HG03045 (cell line): ENCODE data around the gene TRAP1.
"Not testable (repeated sequence)": the region's sequence is repeated elsewhere in the genome, so short reads cannot be mapped to it uniquely, and the experiment has no call there.

Experiments
- ATAC-seq: cut with Tn5 transposase; IDR thresholded peaks from one replicate; pipeline ENCODE4 v1.9.1; 2021; ENCODE audit warnings: mild to moderate bottlenecking, moderate library complexity; ENCODE audit not compliant: unreplicated experiment

The TRAP1 gene

GRCh38 chr16:3674513-3675295 is 42.6 kb downstream of the TRAP1 start:
- no peak for ATAC-seq

DNA sequence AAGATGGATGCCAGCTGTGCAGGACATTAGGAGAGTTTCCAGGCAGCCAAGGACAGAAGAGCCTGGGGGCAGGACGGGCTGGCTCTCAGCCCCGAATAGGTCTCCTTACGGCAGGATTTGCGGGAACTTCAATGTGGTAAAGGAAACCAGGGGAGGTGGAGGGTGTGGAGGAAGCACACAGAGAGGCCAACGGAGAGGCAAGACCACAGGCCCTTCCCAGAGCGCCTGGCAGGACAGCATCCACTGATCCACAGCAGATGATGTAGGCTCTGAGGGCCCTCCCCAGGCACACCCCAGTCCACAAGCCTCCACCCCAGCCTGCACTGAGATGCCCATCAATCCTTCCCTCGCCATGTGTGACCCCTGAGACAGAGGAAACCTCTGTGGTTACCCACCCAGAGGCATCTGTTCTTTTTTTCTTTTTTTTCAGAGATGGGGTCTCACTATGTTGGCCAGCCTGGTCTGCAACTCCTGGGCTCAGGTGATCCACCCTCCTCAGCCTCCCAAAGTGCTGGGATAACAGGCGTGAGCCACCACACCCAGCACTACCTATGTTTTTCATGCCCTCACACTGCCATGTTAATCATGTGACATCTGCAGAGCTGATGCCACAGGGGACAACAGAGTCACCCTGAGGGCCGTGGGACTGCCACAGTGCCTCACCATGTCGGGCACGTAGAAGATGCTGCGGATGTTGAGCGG is 43.5 kb downstream of the TRAP1 start:
- ATAC-seq, result no peak

- no peak for ATAC-seq
Measured at GRCh38 chr16:3673201-3673600, 44.1 kb downstream of the TRAP1 start.

DNA sequence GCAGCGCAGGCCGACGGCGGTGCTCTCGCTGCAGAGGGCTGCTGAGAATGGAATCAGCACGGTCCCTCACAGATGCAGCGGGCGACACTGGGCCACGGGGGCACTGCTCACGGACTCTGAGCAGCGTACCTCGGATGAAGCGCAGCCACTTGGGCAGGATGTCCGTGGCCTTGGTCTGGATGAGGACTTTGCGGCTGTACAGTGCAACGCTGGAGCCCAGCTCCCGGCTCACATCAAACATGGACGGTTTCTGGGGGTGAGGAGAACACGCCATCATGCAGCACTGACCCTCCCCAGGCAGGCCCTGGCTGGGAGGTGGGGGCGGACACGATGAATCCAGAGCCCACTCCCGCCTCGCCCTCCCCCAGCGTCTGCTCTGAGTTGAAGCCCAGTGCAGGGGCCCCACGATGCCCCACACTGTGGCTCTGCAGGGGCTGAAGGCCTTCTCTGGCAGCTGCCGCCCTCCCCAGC is 44.7 kb downstream of the TRAP1 start:
- no peak for ATAC-seq

DNA sequence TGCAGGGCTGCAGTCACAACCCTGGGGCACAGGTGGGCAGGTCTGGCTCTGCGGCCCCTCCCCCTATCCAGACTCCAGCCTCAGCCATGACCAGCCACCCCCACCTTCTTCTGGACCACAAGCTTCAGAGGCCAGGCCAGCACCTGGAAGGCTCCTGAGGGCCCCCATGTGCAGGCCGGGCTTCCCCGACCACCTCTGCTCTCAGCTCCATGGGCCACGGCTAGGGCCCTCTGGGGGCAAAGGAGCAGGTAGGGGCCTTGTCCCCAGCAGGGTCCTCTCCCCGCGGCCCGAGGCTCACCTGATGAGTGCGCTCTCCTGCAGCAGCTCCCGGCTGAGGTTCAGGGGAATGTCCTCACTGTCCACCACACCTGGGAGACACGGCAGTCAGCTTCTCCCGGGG is 45.9 kb downstream of the TRAP1 start:
- no peak for ATAC-seq

DNA sequence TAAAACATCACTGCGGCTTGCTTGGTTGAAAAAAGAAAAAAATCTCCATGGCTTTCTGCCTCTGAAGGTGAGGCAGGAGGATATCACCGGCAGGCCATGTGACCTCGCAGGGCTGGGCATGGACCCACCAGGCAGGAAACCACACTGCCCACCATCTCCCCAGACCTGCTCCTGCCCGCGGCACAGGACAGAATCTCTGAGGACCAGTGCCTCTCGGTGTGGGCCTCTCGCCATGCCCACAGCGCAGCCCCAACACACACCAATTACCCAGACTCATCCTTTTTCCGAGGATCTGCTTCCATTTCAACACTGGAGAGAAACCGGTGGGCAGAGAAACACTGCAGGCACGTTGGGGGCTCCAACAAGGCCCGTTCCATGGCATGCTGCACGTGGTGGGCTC is 46.6 kb downstream of the TRAP1 start:
- ATAC-seq, result no peak

GRCh38 chr16:3669082-3669481 is 48.2 kb downstream of the TRAP1 start:
- no peak for ATAC-seq

DNA sequence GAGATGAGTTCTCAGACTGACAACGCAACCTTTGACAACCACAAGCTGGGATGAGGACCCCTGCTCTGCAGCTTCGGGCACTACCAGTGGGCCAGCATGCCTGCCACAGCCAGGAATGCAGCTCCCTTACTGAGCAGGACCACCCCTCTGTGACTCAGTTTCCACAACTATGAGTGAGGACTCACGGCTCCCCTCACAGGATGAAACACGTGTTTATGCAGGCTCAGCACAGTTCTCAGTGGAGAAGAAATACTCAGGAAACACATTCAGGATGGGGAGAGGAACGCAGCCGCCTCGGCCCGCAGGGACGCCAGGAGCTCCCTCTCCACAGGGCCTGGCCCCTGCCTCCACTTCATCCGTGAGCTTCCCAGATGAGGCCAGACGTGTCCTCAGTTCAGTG is 48.7 kb downstream of the TRAP1 start:
- ATAC-seq, result no peak

GRCh38 chr16:3665508-3665907 is 51.8 kb downstream of the TRAP1 start:
- no peak for ATAC-seq

GRCh38 chr16:3664187-3664896 is 53.0 kb downstream of the TRAP1 start:
- ATAC-seq, result no peak

- no peak for ATAC-seq
Measured at GRCh38 chr16:3662601-3663000, 54.7 kb downstream of the TRAP1 start.

GRCh38 chr16:3661922-3662321 is 55.4 kb downstream of the TRAP1 start:
- no peak for ATAC-seq

DNA sequence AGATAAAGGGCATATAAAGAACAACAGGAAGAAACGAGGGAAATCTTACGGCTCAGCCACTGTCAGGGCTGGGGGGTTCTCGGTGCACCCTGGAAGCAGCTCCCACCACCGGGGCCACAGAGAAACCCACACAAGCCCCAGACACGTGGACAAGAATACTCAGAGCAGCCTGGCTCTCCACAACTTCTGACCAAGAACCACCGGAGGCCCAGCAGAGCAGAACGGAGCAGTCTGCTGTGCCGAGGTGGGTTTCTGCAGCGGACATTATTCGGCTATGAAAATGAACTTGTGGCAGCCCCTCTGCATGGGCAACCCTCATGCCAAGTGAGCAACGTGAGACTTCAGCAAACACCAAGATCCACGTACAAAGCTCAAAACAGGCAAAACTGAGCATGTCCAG is 56.0 kb downstream of the TRAP1 start:
- no peak for ATAC-seq

DNA sequence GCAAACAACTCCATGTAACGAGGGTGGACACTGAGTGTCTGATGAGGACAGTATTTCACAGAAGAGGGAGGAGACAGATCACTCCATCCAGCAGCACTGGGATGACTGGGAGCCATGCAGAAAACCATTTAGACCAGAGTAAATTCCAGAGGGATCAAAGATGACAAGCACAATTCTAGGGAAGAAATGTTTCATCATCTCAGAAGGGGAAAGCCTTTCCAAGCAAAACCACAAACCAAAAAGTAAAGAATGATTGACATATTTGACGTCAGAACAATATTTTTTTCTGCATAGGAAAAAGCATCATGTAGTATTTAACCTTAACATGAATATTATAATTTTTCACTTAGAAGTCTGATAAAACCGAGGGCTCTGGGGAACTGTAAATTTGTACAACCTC is 58.1 kb downstream of the TRAP1 start:
- no peak for ATAC-seq

GRCh38 chr16:3656491-3657468 is 60.5 kb downstream of the TRAP1 start:
- ATAC-seq, result no peak

- ATAC-seq, result not testable (repeated sequence)
Measured at GRCh38 chr16:3656160-3656490, 61.2 kb downstream of the TRAP1 start.

- no peak for ATAC-seq
Measured at GRCh38 chr16:3655396-3656159, 61.7 kb downstream of the TRAP1 start.

DNA sequence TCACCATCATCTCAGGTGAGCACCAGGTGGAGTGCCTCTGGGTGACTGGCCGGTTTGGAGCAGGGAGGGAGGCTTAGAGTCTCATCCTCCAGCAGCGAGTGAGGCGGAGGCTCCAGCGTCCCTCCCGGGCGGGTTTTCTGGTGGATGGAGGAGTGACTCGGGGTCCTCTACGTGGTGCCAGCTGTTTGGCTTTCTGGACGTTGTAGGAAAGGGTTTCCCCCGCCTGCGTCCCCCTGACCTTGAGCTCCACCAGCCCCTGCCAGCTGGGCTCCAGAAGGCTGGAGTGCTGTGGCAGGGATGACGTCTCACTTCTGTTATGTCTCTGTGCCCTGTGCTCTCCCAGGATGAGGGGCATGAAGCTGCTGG is 62.3 kb downstream of the TRAP1 start:
- ATAC-seq, result no peak

GRCh38 chr16:3654249-3654991 is 62.9 kb downstream of the TRAP1 start, which contains the start of gene DNASE1:
Gene DNASE1 (plus strand): TSS chr16:3654691. CDS start chr16:3655374, 683 bp downstream.
- no peak for ATAC-seq
